K562 (cell line): Measurements from ENCODE around the gene LEPR. TPM values are rescaled to one million over a fixed set of nuclear protein-coding genes. Genes with fewer than 3 reads are reported as not detected.
A peak's percentile ranks its signal among the peaks of the same experiment; 100 is the strongest.

Experiments used
- ARID2 ChIP-seq: fragments of 450-650 bp; IDR thresholded peaks from 2 replicates; pipeline ENCODE4 v1.6.1; 2017; ENCODE audit warnings: antibody characterized with exemption, mild to moderate bottlenecking
- BRF1 ChIP-seq: IDR thresholded peaks from 3 replicates; pipeline ENCODE4 v1.6.1; 2011; ENCODE audit warnings: borderline replicate concordance, mild to moderate bottlenecking; ENCODE audit not compliant: insufficient read length; ENCODE audit errors: extremely low read depth
- C11orf30 ChIP-seq: fragments of 450-650 bp; IDR thresholded peaks from 2 replicates; pipeline ENCODE4 v1.6.1; 2016; ENCODE audit warnings: low read depth, mild to moderate bottlenecking
- CHD1 ChIP-seq: fragments of 200-600 bp; sonication (generic); IDR thresholded peaks from one replicate; pipeline ENCODE4 v1.6.1; 2012; ENCODE audit warnings: mild to moderate bottlenecking, moderate library complexity, low read length, inconsistent platforms
- ELF1 ChIP-seq: fragments of 200-800 bp; sonication (Bioruptor generic); IDR thresholded peaks from 2 replicates; pipeline ENCODE4 v1.6.1; 2016; ENCODE audit warnings: missing genetic modification characterization, missing compliant biosample characterization
- FOXK2 ChIP-seq, 2 experiments: fragments of 450-650 bp; IDR thresholded peaks in 1 of 2; conservative IDR thresholded peaks in 1 of 2; 2 replicates each; pipeline ENCODE4 v1.6.1; 2016; ENCODE audit warnings: low read depth in 2 of 2, mild to moderate bottlenecking in 1 of 2
- GABPB1 ChIP-seq: sonication (generic); formaldehyde crosslinking; IDR thresholded peaks from 2 replicates; pipeline ENCODE4 v1.8.0; 2022; ENCODE audit warnings: mild to moderate bottlenecking, missing genetic modification reagents
- GTF2E2 ChIP-seq: fragments of 200-800 bp; sonication (Bioruptor generic); IDR thresholded peaks from 2 replicates; pipeline ENCODE4 v1.6.1; 2016; ENCODE audit warnings: missing genetic modification characterization, missing compliant biosample characterization
- JUN ChIP-seq, 2 experiments: sonication (generic) in 1 of 2; formaldehyde crosslinking in 1 of 2; IDR thresholded peaks; 2 replicates each; pipeline versions ENCODE4 v1.6.1 to v1.8.0; 2012 to 2022; ENCODE audit warnings: borderline replicate concordance in 2 of 2, mild to moderate bottlenecking in 2 of 2, improper control_type of control experiment in 1 of 2, low read depth in 1 of 2, low read length in 1 of 2, missing genetic modification reagents in 1 of 2
- KAT7 ChIP-seq: sonication (generic); formaldehyde crosslinking; IDR thresholded peaks from 2 replicates; pipeline ENCODE4 v1.8.0; 2022; ENCODE audit warnings: missing genetic modification reagents, mild to moderate bottlenecking, borderline replicate concordance
- NFIC ChIP-seq: fragments of 450-650 bp; IDR thresholded peaks from 2 replicates; pipeline ENCODE4 v1.6.1; 2017; ENCODE audit warnings: mild to moderate bottlenecking, inconsistent platforms
- PHF20 ChIP-seq: fragments of 450-650 bp; IDR thresholded peaks from 2 replicates; pipeline ENCODE4 v1.6.1; 2018; ENCODE audit not compliant: partially characterized antibody
- RB1 ChIP-seq: fragments of 450-650 bp; IDR thresholded peaks from 2 replicates; pipeline ENCODE4 v1.6.1; 2017; ENCODE audit warnings: low read depth, mild to moderate bottlenecking
- RUNX1 ChIP-seq: sonication (generic); IDR thresholded peaks from 2 replicates; pipeline ENCODE4 v1.6.1; 2016; ENCODE audit warnings: antibody characterized with exemption, low read depth
- SMAD4 ChIP-seq: fragments of 250-450 bp; sonication (Bioruptor Pico); conservative IDR thresholded peaks from 2 replicates; pipeline ENCODE4 v1.8.0; 2021; ENCODE audit warnings: inconsistent platforms, mild to moderate bottlenecking, moderate library complexity
- U2AF1 ChIP-seq: fragments of 200-400 bp; formaldehyde crosslinking; optimal IDR thresholded peaks from 2 replicates; pipeline ENCODE3; 2017; ENCODE audit warnings: mild to moderate bottlenecking, low read depth, low read length, moderate library complexity
- ZNF175 ChIP-seq: fragments of 200-800 bp; sonication (Bioruptor generic); IDR thresholded peaks from 2 replicates; pipeline ENCODE4 v1.6.1; 2016; ENCODE audit warnings: low read depth, mild to moderate bottlenecking, missing genetic modification characterization, missing compliant biosample characterization
- ZNF263 ChIP-seq: sonication (generic); formaldehyde crosslinking; IDR thresholded peaks from 2 replicates; pipeline ENCODE4 v1.8.0; 2022; ENCODE audit warnings: mild to moderate bottlenecking, missing genetic modification reagents, borderline replicate concordance
- polyA plus RNA-seq, 8 experiments: library from polyadenylated mRNA; depleted of rRNA in 4 of 8; stranded (reverse) in 5 of 8; unstranded in 3 of 8; fragments of >200 nt; fragmentation: Nextera tagmentation in 2 of 8; fragmentation: Illumina TruSeq in 1 of 8; extraction: Ambion mirVana in 2 of 8; extraction: Trizol in 1 of 8; gene quantifications; 2 replicates each; pipeline versions ENCODE4 v1.2.1 to v1.2.3, GENCODE V29; 2011 to 2014; ENCODE audit warnings: inconsistent platforms in 1 of 8, missing spikeins in 1 of 8
- total RNA-seq, 7 experiments: library from RNA; depleted of rRNA in 6 of 7; stranded (reverse); fragments of >200 nt in 6 of 7; fragmentation: Illumina TruSeq in 2 of 7; extraction: Trizol in 2 of 7; gene quantifications; 2 replicates each; pipeline versions ENCODE4 v1.2.1 to v1.2.3, GENCODE V29; 2011 to 2021; ENCODE audit warnings: low replicate concordance in 1 of 7
- TF ChIP-seq, protein P1 (sequence below): sonication (generic); formaldehyde crosslinking; IDR thresholded peaks from 2 replicates; pipeline ENCODE4 v1.8.1; 2023; ENCODE audit warnings: mild to moderate bottlenecking, missing genetic modification reagents
- TF ChIP-seq, protein P2 (sequence below): conservative IDR thresholded peaks from 2 replicates; pipeline ENCODE4 v1.6.1; 2011; ENCODE audit warnings: low read depth, mild to moderate bottlenecking, low read length; ENCODE audit not compliant: control insufficient read depth
- TF ChIP-seq, protein P3 (sequence below): fragments of 250-450 bp; sonication (Bioruptor Pico); IDR thresholded peaks from 2 replicates; pipeline ENCODE4 v1.9.0; 2021; ENCODE audit warnings: mild to moderate bottlenecking
- TF ChIP-seq, protein P4 (sequence below): fragments of 200-800 bp; sonication (Bioruptor generic); IDR thresholded peaks from 2 replicates; pipeline ENCODE4 v1.6.1; 2017; ENCODE audit warnings: missing genetic modification characterization, missing compliant biosample characterization

The LEPR gene
- total and polyA plus RNA-seq, 9 of the 15 experiments (the other 6 are each of a cell fraction or from before 2014, with no cell fraction given), result 12.2 to 111 (median 43.1) TPM

DNA sequence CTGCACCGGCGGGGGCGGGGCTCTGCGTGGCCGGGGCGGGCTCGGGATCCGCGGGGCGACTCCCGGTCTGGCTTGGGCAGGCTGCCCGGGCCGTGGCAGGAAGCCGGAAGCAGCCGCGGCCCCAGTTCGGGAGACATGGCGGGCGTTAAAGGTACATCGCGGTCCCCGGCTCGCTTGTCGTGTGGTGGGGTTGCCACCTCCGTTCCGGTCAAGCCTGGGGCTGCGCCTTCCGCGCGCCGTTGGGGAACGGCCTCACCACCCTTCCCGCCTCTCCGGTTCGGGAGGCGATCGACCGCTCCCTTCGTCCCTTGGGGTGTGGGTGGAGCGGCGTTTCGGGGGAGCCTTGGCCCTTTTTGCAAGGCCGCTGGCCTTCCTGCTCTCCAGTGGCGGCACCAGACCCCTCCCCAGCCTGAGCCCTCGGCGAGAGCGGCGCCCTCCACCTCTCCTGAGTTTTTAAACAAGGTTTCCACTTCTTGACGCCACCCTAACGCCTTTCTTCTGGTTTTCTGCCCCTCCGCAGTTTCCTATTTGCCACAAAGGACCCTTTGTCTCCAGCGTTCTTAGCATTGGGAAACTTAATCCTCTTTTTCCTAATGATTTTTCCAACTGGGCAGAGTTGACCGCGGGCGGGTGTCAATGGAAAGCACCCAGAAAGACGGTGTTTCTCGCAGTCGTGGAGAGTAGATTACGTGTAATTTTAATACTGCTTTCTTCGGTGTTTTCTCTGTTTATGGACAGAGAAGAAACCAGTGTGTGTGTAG, at the start of gene LEPR, which contains the start of gene LEPROT (continued):
- TF ChIP-seq, protein P1, sequence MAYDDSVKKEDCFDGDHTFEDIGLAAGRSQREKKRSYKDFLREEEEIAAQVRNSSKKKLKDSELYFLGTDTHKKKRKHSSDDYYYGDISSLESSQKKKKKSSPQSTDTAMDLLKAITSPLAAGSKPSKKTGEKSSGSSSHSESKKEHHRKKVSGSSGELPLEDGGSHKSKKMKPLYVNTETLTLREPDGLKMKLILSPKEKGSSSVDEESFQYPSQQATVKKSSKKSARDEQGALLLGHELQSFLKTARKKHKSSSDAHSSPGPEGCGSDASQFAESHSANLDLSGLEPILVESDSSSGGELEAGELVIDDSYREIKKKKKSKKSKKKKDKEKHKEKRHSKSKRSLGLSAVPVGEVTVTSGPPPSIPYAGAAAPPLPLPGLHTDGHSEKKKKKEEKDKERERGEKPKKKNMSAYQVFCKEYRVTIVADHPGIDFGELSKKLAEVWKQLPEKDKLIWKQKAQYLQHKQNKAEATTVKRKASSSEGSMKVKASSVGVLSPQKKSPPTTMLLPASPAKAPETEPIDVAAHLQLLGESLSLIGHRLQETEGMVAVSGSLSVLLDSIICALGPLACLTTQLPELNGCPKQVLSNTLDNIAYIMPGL (CRISPR knock-in tag), result peak; percentile 69; the same call in 1 of the 2 replicates
- TF ChIP-seq ARID2 (no peak), C11orf30 (peak; percentile 19; the same call in 1 of the 2 replicates), U2AF1 (peak; percentile 27), ZNF175 (CRISPR knock-in tag) (no peak), RUNX1 (0 out of 2 replicates have a peak, but pooled peaks have one; percentile 59), RB1 (peak; percentile 95), CHD1 (peak; percentile 73), ZNF263 (peak; percentile 17; the same call in 1 of the 2 replicates), GABPB1 (CRISPR knock-in tag) (peak; percentile 88), JUN (IDR thresholded peaks at IDR 0.05; ENCODE audit: borderline replicate concordance, low read depth, low read length) (no peak), JUN (CRISPR knock-in tag; IDR thresholded peaks at IDR 0.05; ENCODE audit: borderline replicate concordance) (0 out of 2 replicates have a peak, but pooled peaks have one; percentile 55), PHF20 (peak; percentile 73), SMAD4 (CRISPR knock-in tag) (peak; percentile 63), BRF1 (no peak), ELF1 (tag) (peak; percentile 92), KAT7 (CRISPR knock-in tag) (0 out of 2 replicates have a peak, but pooled peaks have one; percentile 45), FOXK2 (conservative IDR thresholded peaks at IDR 0.05 in 1 of 2, IDR thresholded peaks at IDR 0.05 in 1 of 2; ENCODE audit: low read depth in 2 of 2) (no peak), NFIC (peak; percentile 83), GTF2E2 (tag) (peak; percentile 78; the same call in 1 of the 2 replicates)
- TF ChIP-seq, protein P2, sequence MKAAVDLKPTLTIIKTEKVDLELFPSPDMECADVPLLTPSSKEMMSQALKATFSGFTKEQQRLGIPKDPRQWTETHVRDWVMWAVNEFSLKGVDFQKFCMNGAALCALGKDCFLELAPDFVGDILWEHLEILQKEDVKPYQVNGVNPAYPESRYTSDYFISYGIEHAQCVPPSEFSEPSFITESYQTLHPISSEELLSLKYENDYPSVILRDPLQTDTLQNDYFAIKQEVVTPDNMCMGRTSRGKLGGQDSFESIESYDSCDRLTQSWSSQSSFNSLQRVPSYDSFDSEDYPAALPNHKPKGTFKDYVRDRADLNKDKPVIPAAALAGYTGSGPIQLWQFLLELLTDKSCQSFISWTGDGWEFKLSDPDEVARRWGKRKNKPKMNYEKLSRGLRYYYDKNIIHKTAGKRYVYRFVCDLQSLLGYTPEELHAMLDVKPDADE, result peak; percentile 61; the same call in 1 of the 2 replicates
- TF ChIP-seq, protein P3, sequence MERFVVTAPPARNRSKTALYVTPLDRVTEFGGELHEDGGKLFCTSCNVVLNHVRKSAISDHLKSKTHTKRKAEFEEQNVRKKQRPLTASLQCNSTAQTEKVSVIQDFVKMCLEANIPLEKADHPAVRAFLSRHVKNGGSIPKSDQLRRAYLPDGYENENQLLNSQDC (CRISPR knock-in tag), result peak; percentile 43; the same call in 1 of the 2 replicates
- TF ChIP-seq, protein P4, sequence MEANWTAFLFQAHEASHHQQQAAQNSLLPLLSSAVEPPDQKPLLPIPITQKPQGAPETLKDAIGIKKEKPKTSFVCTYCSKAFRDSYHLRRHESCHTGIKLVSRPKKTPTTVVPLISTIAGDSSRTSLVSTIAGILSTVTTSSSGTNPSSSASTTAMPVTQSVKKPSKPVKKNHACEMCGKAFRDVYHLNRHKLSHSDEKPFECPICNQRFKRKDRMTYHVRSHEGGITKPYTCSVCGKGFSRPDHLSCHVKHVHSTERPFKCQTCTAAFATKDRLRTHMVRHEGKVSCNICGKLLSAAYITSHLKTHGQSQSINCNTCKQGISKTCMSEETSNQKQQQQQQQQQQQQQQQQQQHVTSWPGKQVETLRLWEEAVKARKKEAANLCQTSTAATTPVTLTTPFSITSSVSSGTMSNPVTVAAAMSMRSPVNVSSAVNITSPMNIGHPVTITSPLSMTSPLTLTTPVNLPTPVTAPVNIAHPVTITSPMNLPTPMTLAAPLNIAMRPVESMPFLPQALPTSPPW (CRISPR knock-in tag), result peak; percentile 46; the same call in 1 of the 2 replicates
